HEK293 (cell line): Measurements from ENCODE around the gene RMC1.

Experiments used
- REPIN1 ChIP-seq: fragments of 450-650 bp; formaldehyde crosslinking; IDR thresholded peaks from 2 replicates; pipeline ENCODE4 v1.5.1; 2017; ENCODE audit warnings: missing biosample characterization, missing genetic modification characterization, low read depth
- ZNF121 ChIP-seq: fragments of 450-650 bp; formaldehyde crosslinking; IDR thresholded peaks from 2 replicates; pipeline ENCODE4 v1.5.1; 2016; ENCODE audit warnings: missing biosample characterization, missing genetic modification characterization
- ZNF211 ChIP-seq: fragments of 450-650 bp; formaldehyde crosslinking; IDR thresholded peaks from 2 replicates; pipeline ENCODE4 v1.5.1; 2016; ENCODE audit warnings: low read depth, missing biosample characterization, missing genetic modification characterization
- ZNF24 ChIP-seq: fragments of 450-650 bp; formaldehyde crosslinking; IDR thresholded peaks from 2 replicates; pipeline ENCODE4 v1.5.1; 2016; ENCODE audit warnings: missing biosample characterization, missing genetic modification characterization
- ZNF248 ChIP-seq: fragments of 450-650 bp; formaldehyde crosslinking; IDR thresholded peaks from 2 replicates; pipeline ENCODE4 v1.5.1; 2017; ENCODE audit warnings: missing biosample characterization, missing genetic modification characterization
- ZNF391 ChIP-seq: fragments of 450-650 bp; formaldehyde crosslinking; IDR thresholded peaks from 2 replicates; pipeline ENCODE4 v1.5.1; 2016; ENCODE audit warnings: low read depth, missing biosample characterization, missing genetic modification characterization, borderline replicate concordance
- ZNF548 ChIP-seq: fragments of 450-650 bp; formaldehyde crosslinking; IDR thresholded peaks from 2 replicates; pipeline ENCODE4 v1.5.1; 2016; ENCODE audit warnings: missing biosample characterization, missing genetic modification characterization
- ZNF747 ChIP-seq: fragments of 450-650 bp; formaldehyde crosslinking; IDR thresholded peaks from 2 replicates; pipeline ENCODE4 v1.5.1; 2016; ENCODE audit warnings: missing biosample characterization, missing genetic modification characterization
- ZNF785 ChIP-seq: fragments of 450-650 bp; formaldehyde crosslinking; IDR thresholded peaks from 2 replicates; pipeline ENCODE4 v1.5.1; 2016; ENCODE audit warnings: missing biosample characterization, missing genetic modification characterization
- TF ChIP-seq, protein P1 (sequence below): fragments of 450-650 bp; formaldehyde crosslinking; IDR thresholded peaks from 2 replicates; pipeline ENCODE4 v1.5.1; 2016; ENCODE audit warnings: missing biosample characterization, missing genetic modification characterization

DNA sequence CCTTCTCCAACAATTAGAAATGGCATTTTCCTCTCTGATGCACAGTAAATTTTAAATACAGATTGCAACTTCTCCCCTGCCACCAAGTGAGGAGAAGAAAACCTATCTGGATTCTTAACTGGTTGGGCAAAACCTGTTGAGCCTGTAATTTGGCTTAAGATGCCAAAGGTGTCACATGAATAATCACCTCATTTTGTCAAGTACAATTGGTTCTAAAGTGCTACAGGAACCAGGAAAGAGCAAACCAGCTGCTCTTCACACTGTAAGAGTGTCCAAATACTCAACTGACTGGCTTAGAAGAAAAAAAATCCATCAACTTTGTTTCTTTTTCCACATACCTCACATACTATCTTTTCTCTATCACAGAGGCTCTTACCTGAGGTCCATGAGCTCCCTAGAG is 47.6 kb downstream of the RMC1 start:
- no peak for TF ChIP-seq ZNF548 (tag by site-specific recombination)
- TF ChIP-seq ZNF785 (tag by site-specific recombination): no peak
- TF ChIP-seq ZNF747 (tag by site-specific recombination): no peak
- TF ChIP-seq, protein P1, sequence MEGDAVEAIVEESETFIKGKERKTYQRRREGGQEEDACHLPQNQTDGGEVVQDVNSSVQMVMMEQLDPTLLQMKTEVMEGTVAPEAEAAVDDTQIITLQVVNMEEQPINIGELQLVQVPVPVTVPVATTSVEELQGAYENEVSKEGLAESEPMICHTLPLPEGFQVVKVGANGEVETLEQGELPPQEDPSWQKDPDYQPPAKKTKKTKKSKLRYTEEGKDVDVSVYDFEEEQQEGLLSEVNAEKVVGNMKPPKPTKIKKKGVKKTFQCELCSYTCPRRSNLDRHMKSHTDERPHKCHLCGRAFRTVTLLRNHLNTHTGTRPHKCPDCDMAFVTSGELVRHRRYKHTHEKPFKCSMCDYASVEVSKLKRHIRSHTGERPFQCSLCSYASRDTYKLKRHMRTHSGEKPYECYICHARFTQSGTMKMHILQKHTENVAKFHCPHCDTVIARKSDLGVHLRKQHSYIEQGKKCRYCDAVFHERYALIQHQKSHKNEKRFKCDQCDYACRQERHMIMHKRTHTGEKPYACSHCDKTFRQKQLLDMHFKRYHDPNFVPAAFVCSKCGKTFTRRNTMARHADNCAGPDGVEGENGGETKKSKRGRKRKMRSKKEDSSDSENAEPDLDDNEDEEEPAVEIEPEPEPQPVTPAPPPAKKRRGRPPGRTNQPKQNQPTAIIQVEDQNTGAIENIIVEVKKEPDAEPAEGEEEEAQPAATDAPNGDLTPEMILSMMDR (tag by site-specific recombination): no peak
- TF ChIP-seq ZNF121 (tag by site-specific recombination): no peak
- TF ChIP-seq ZNF24: no peak
- no peak for TF ChIP-seq ZNF211
- no peak for TF ChIP-seq REPIN1
- no peak for TF ChIP-seq ZNF248
- TF ChIP-seq ZNF391 (tag by site-specific recombination): no peak
